IMR-90 (cell line): ENCODE results near the gene CHRM4. TPM values are rescaled to one million over a fixed set of nuclear protein-coding genes. Genes with fewer than 3 reads are reported as not detected.

ENCODE experiments used
- ATAC-seq: fragments of 200-7000 bp; cut with Tn5 transposase; 2 replicates; pipeline ENCODE4 v1.9.1; 2020; ENCODE audit warnings: low read depth, mild to moderate bottlenecking, moderate library complexity
- BruUV-seq: library from RNA; stranded (reverse); fragments of 400-500 nt; replicated peaks from 2 replicates; lab custom pipeline; 2021; lab: Mats Ljungman, UMichigan
- CTCF ChIA-PET: fragments of 300-600 bp; formaldehyde crosslinking; extraction: SDS; loops from one replicate; lab custom pipeline; 2021; ENCODE audit warnings: antibody characterized with exemption; lab: Yijun Ruan, JAX
- POLR2A ChIA-PET: fragments of 300-600 bp; sonication (Branson Sonifier 250); formaldehyde crosslinking; loops from one replicate; lab custom pipeline; 2022; ENCODE audit warnings: antibody characterized with exemption; ENCODE audit not compliant: unreplicated experiment; lab: Charles Lee
- DNase-seq: peaks from one replicate; pipeline ENCODE4 v3.0.0; 2013
- H2AFZ ChIP-seq: replicated peaks from 2 replicates; pipeline ENCODE3; 2013; ENCODE audit warnings: low read length, mild to moderate bottlenecking; ENCODE audit not compliant: poor library complexity
- H2AK5ac ChIP-seq: 2 replicates; pipeline ENCODE4 v1.6.1; 2013; ENCODE audit warnings: low read depth, low read length, inconsistent platforms
- H2AK9ac ChIP-seq: replicated peaks from 2 replicates; pipeline ENCODE3; 2013; ENCODE audit warnings: mild to moderate bottlenecking, low read depth, low read length, moderate library complexity; ENCODE audit not compliant: poor library complexity
- H2BK120ac ChIP-seq: 2 replicates; pipeline ENCODE4 v1.6.1; 2013; ENCODE audit warnings: low read depth, low read length, inconsistent platforms
- H2BK15ac ChIP-seq: 3 replicates; pipeline ENCODE4 v1.6.1; 2013; ENCODE audit warnings: low read depth, low read length, inconsistent platforms
- H2BK20ac ChIP-seq: 2 replicates; pipeline ENCODE4 v1.6.1; 2013; ENCODE audit warnings: low read depth, mild to moderate bottlenecking, inconsistent platforms, low read length, moderate library complexity
- H2BK5ac ChIP-seq: 2 replicates; pipeline ENCODE4 v1.6.1; 2013; ENCODE audit warnings: mild to moderate bottlenecking, low read depth, low read length, inconsistent platforms; ENCODE audit not compliant: poor library complexity, severe bottlenecking
- H3K14ac ChIP-seq: replicated peaks from 2 replicates; pipeline ENCODE4 v1.6.1; 2013; ENCODE audit warnings: low read depth, low read length, inconsistent platforms
- H3K18ac ChIP-seq: 2 replicates; pipeline ENCODE4 v1.6.1; 2013; ENCODE audit warnings: low read depth, low read length, control low read depth
- H3K23ac ChIP-seq: 2 replicates; pipeline ENCODE4 v1.6.1; 2013; ENCODE audit warnings: low read depth, low read length, inconsistent platforms
- H3K27ac ChIP-seq: 2 replicates; pipeline ENCODE4 v1.5.1; 2013; ENCODE audit warnings: mild to moderate bottlenecking, control low read depth, low read length; ENCODE audit not compliant: insufficient read depth
- H3K27me3 ChIP-seq: 2 replicates; pipeline ENCODE4 v1.6.1; 2013; ENCODE audit warnings: low read length; ENCODE audit not compliant: control insufficient read depth, insufficient read depth
- H3K36me3 ChIP-seq: 2 replicates; pipeline ENCODE4 v1.6.1; 2013; ENCODE audit warnings: low read length, mixed read lengths; ENCODE audit not compliant: control insufficient read depth, insufficient read depth
- H3K4ac ChIP-seq: 2 replicates; pipeline ENCODE4 v1.6.1; 2013; ENCODE audit warnings: low read depth, low read length, inconsistent platforms
- H3K4me1 ChIP-seq: 2 replicates; pipeline ENCODE4 v1.6.1; 2013; ENCODE audit warnings: low read length, mixed read lengths; ENCODE audit not compliant: control insufficient read depth, insufficient read depth
- H3K4me2 ChIP-seq: 2 replicates; pipeline ENCODE4 v1.6.1; 2013; ENCODE audit warnings: low read depth, mild to moderate bottlenecking, control low read depth, low read length, moderate library complexity
- H3K4me3 ChIP-seq: 2 replicates; pipeline ENCODE4 v1.5.1; 2013; ENCODE audit warnings: low read depth, mild to moderate bottlenecking, control low read depth, low read length, moderate library complexity; ENCODE audit not compliant: insufficient read depth
- H3K56ac ChIP-seq: 2 replicates; pipeline ENCODE4 v1.6.1; 2013; ENCODE audit warnings: low read length, inconsistent platforms; ENCODE audit not compliant: insufficient read depth; ENCODE audit errors: extremely low read depth
- H3K79me1 ChIP-seq, 2 experiments: 2 replicates each; pipeline ENCODE4 v1.6.1; 2013; ENCODE audit warnings: low read length in 2 of 2, inconsistent platforms in 1 of 2, low read depth in 1 of 2
- H3K9ac ChIP-seq: 2 replicates; pipeline ENCODE4 v1.6.1; 2013; ENCODE audit warnings: low read depth, low read length, control low read depth
- H3K9me1 ChIP-seq: 2 replicates; pipeline ENCODE4 v1.6.1; 2013; ENCODE audit warnings: low read length, inconsistent platforms; ENCODE audit not compliant: insufficient read depth
- H3K9me3 ChIP-seq: 2 replicates; pipeline ENCODE4 v1.6.1; 2013; ENCODE audit warnings: low read length; ENCODE audit not compliant: control insufficient read depth, insufficient read depth
- H4K20me1 ChIP-seq: 2 replicates; pipeline ENCODE4 v1.6.1; 2013; ENCODE audit warnings: low read length, inconsistent platforms; ENCODE audit not compliant: insufficient read depth
- H4K5ac ChIP-seq: 2 replicates; pipeline ENCODE4 v1.6.1; 2013; ENCODE audit warnings: mild to moderate bottlenecking, low read depth, low read length, control low read depth
- H4K8ac ChIP-seq, 2 experiments: 2 replicates each; pipeline ENCODE4 v1.6.1; 2013; ENCODE audit warnings: low read depth in 2 of 2, low read length in 2 of 2, control low read depth in 1 of 2, inconsistent platforms in 1 of 2
- H4K91ac ChIP-seq: 2 replicates; pipeline ENCODE4 v1.6.1; 2013; ENCODE audit warnings: low read depth, low read length, inconsistent platforms; ENCODE audit not compliant: insufficient read depth
- BHLHE40 ChIP-seq: fragments of 150-350 bp; IDR thresholded peaks from 2 replicates; pipeline ENCODE4 v1.6.1; 2016; ENCODE audit warnings: mild to moderate bottlenecking, low read depth, low read length
- CEBPB ChIP-seq: IDR thresholded peaks from 2 replicates; pipeline ENCODE4 v1.6.1; 2012; ENCODE audit warnings: low read depth, low read length, improper control_type of control experiment
- CHD1 ChIP-seq: IDR thresholded peaks from 2 replicates; pipeline ENCODE4 v1.6.1; 2012; ENCODE audit warnings: low read depth, low read length, improper control_type of control experiment
- CTCF ChIP-seq: conservative IDR thresholded peaks from 2 replicates; pipeline ENCODE4 v1.5.1; 2012; ENCODE audit warnings: mild to moderate bottlenecking, low read depth, low read length, improper control_type of control experiment
- FOS ChIP-seq: fragments of 150-350 bp; IDR thresholded peaks from 2 replicates; pipeline ENCODE4 v1.6.1; 2016; ENCODE audit warnings: low read depth, low read length
- MAFK ChIP-seq: IDR thresholded peaks from 2 replicates; pipeline ENCODE4 v1.6.1; 2012; ENCODE audit warnings: low read depth, low read length, improper control_type of control experiment
- MAZ ChIP-seq: IDR thresholded peaks from 2 replicates; pipeline ENCODE4 v1.6.1; 2012; ENCODE audit warnings: low read depth, mild to moderate bottlenecking, low read length, improper control_type of control experiment, moderate library complexity, borderline replicate concordance
- MXI1 ChIP-seq: IDR thresholded peaks from 2 replicates; pipeline ENCODE4 v1.6.1; 2012; ENCODE audit warnings: low read depth, mild to moderate bottlenecking, low read length, moderate library complexity, borderline replicate concordance
- NFE2L2 ChIP-seq: fragments of 150-350 bp; IDR thresholded peaks from 2 replicates; pipeline ENCODE4 v1.6.1; 2016; ENCODE audit warnings: low read depth, mild to moderate bottlenecking, low read length
- POLR2A ChIP-seq: IDR thresholded peaks from 2 replicates; pipeline ENCODE4 v1.6.1; 2012; ENCODE audit warnings: mild to moderate bottlenecking, low read depth, low read length
- RAD21 ChIP-seq: IDR thresholded peaks from 2 replicates; pipeline ENCODE4 v1.6.1; 2012; ENCODE audit warnings: low read length, improper control_type of control experiment
- RCOR1 ChIP-seq: IDR thresholded peaks from 2 replicates; pipeline ENCODE4 v1.6.1; 2012; ENCODE audit warnings: mild to moderate bottlenecking, low read length, improper control_type of control experiment; ENCODE audit not compliant: insufficient replicate concordance
- RFX5 ChIP-seq: IDR thresholded peaks from 2 replicates; pipeline ENCODE4 v1.8.0; 2012; ENCODE audit warnings: low read depth, mild to moderate bottlenecking, low read length, moderate library complexity
- SMC3 ChIP-seq: fragments of 150-350 bp; IDR thresholded peaks from 2 replicates; pipeline ENCODE4 v1.6.1; 2016; ENCODE audit warnings: low read depth, mild to moderate bottlenecking, antibody characterized with exemption, low read length, moderate library complexity
- WGBS, 2 experiments: methylation state at CpG; one replicate each; pipeline versions ENCODE4 v1.1.5 to v1.1.7; 2013; ENCODE audit warnings: missing lambda C conversion rate in 2 of 2; ENCODE audit not compliant: insufficient read length in 1 of 2; ENCODE audit errors: extremely low coverage in 2 of 2; 5-methylcytosine and 5-hydroxymethylcytosine counted together
- dilution Hi-C: fragments of 300-500 bp; cut with HindIII; formaldehyde crosslinking; loops from one replicate; pipeline ENCODE4 v1.14.3; 2018; ENCODE audit warnings: low sequenced_read_pairs; ENCODE audit not compliant: unreplicated experiment
- in situ Hi-C: fragments of 300-500 bp; cut with MboI; formaldehyde crosslinking; loops from 3 replicates; pipeline ENCODE4 v1.14.3; 2019; ENCODE audit warnings: low sequenced_read_pairs, inconsistent platforms, mixed read lengths
- intact Hi-C: fragments of 100-400 bp; cut with micrococcal nuclease; formaldehyde crosslinking; loops from 2 replicates; pipeline ENCODE4 v1.10.0; 2022
- polyA plus RNA-seq, 3 experiments: library from polyadenylated mRNA; depleted of rRNA; stranded (reverse); fragments of >200 nt; gene quantifications; 2 replicates each; pipeline ENCODE4 v1.2.3, GENCODE V29; 2012; ENCODE audit warnings: low replicate concordance in 1 of 3
- total RNA-seq: library from RNA; depleted of rRNA; stranded (reverse); fragments of >200 nt; gene quantifications from 2 replicates; pipeline ENCODE4 v1.2.3, GENCODE V29; 2012
- TF ChIP-seq, protein P1 (sequence below): fragments of 150-350 bp; IDR thresholded peaks from 2 replicates; pipeline ENCODE4 v1.6.1; 2016; ENCODE audit warnings: low read depth, mild to moderate bottlenecking, low read length, moderate library complexity, borderline replicate concordance
- TF ChIP-seq, protein P2 (sequence below): fragments of 150-350 bp; IDR thresholded peaks from 2 replicates; pipeline ENCODE4 v1.6.1; 2017; ENCODE audit warnings: mild to moderate bottlenecking, antibody characterized with exemption, low read length, low read depth

Gene CHRM4
- total and polyA plus RNA-seq, 2 of the 4 experiments (the other 2 are of a cell fraction) = 0.09 to 0.18 TPM

DNA sequence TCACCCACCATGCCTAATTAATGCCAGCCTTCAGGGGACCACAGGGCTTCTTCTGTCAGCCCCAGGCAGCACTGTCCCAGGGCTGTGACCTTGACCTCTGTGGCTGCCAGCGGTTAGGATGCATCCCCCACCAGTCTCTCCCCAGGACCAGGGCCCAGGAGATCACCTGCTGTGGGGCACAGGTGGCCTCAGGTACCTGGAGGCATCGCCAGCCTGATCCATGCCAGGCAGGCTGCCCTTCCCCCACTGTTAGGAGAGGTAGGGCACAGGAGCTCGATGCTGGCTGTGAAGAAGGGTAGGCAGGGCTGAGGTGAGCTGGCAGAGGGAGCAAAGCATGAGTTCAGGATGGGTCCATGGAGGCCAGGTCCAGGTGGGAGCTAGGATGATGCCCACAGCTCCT is 26.8 kb downstream of the CHRM4 start:
- Histone ChIP-seq H2BK20ac (no peak overlapping the region), H3K9ac (no peak overlapping the region), H3K56ac (no peak overlapping the region), H2BK5ac (no peak overlapping the region), H4K8ac (no peak overlapping the region), H2AFZ (no peak overlapping the region), H3K9me1 (peaks cover 9% of the 10 kb centered on the region; the same call in 1 of the 2 replicates), H4K91ac (no peak overlapping the region), H3K79me1 (peaks cover 27 to 69% of the 10 kb centered on the region in 2 experiments), H3K27me3 (no peaks in the 10 kb centered on the region), H2AK9ac (no peak overlapping the region), H4K5ac (no peak overlapping the region), H3K14ac (no peak overlapping the region), H2AK5ac (no peak overlapping the region), H3K18ac (no peak overlapping the region), H3K4me3 (no peak overlapping the region), H3K4me1 (peaks cover 41% of the 10 kb centered on the region), H3K4me2 (no peak overlapping the region), H3K9me3 (no peaks in the 10 kb centered on the region), H2BK120ac (no peak overlapping the region), H3K4ac (no peak overlapping the region), H3K27ac (no peak overlapping the region), H3K23ac (no peak overlapping the region), H2BK15ac (no peak overlapping the region), H3K36me3 (peaks cover 6% of the 10 kb centered on the region; the same call in 1 of the 2 replicates), H4K20me1 (peaks cover 33% of the 10 kb centered on the region)
- ATAC-seq (no peak), DNase-seq (no peak)
- ChIA-PET CTCF (interaction anchor here (0.7 kb wide), 1 partner anchor 13 kb away, joined by 3 read pairs; no protein-coding TSS in a partner anchor), POLR2A (no interaction called here)
- no TSS peak for BruUV-seq
- WGBS, 2 experiments = no CpG with 5 or more reads among the region's 3 CpGs
- in situ Hi-C loops (no loop called here), intact Hi-C loops (no loop called here), dilution Hi-C loops (no loop called here)
- TF ChIP-seq, protein P1, sequence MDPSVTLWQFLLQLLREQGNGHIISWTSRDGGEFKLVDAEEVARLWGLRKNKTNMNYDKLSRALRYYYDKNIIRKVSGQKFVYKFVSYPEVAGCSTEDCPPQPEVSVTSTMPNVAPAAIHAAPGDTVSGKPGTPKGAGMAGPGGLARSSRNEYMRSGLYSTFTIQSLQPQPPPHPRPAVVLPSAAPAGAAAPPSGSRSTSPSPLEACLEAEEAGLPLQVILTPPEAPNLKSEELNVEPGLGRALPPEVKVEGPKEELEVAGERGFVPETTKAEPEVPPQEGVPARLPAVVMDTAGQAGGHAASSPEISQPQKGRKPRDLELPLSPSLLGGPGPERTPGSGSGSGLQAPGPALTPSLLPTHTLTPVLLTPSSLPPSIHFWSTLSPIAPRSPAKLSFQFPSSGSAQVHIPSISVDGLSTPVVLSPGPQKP = no peak
- TF ChIP-seq MAFK = no peak
- TF ChIP-seq FOS = no peak
- no peak for TF ChIP-seq MAZ
- TF ChIP-seq, protein P2, sequence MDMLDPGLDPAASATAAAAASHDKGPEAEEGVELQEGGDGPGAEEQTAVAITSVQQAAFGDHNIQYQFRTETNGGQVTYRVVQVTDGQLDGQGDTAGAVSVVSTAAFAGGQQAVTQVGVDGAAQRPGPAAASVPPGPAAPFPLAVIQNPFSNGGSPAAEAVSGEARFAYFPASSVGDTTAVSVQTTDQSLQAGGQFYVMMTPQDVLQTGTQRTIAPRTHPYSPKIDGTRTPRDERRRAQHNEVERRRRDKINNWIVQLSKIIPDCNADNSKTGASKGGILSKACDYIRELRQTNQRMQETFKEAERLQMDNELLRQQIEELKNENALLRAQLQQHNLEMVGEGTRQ = no peak
- TF ChIP-seq MXI1 = no peak
- TF ChIP-seq NFE2L2 = no peak
- TF ChIP-seq RAD21 = no peak
- no peak for TF ChIP-seq RCOR1
- TF ChIP-seq CEBPB = no peak
- TF ChIP-seq RFX5 = no peak
- TF ChIP-seq CHD1 = no peak
- TF ChIP-seq CTCF = no peak
- no peak for TF ChIP-seq BHLHE40
- TF ChIP-seq POLR2A = no peak
- TF ChIP-seq SMC3 = no peak
